GM12872 (cell line): Measurements from ENCODE around the gene MORN4.

Experiments used
- TF ChIP-seq, protein P1 (sequence below): IDR thresholded peaks from 3 replicates; pipeline ENCODE4 v1.5.1; 2011; ENCODE audit warnings: low read depth, mild to moderate bottlenecking, low read length, moderate library complexity; ENCODE audit not compliant: insufficient read depth

MORN4 gene

DNA sequence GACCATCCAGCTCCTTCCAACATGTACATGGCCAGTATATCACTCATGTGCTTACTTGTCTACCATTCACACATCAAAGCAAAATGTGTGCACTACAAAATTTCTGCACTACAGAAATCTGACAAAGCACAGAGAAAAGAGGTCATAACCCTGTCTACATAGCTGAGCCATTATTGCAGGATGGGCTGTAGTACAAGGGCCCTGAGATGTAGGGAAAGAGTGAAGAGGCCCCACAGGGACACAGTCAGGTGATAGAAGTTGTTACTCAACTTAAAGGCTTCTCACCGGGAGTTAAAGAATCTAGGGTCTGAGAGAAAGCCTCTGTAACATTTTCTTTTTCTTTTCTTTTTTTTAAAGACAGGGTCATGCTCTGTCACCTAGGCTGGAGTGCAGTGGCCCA is 36.3 kb upstream of the MORN4 start:
- TF ChIP-seq, protein P1, sequence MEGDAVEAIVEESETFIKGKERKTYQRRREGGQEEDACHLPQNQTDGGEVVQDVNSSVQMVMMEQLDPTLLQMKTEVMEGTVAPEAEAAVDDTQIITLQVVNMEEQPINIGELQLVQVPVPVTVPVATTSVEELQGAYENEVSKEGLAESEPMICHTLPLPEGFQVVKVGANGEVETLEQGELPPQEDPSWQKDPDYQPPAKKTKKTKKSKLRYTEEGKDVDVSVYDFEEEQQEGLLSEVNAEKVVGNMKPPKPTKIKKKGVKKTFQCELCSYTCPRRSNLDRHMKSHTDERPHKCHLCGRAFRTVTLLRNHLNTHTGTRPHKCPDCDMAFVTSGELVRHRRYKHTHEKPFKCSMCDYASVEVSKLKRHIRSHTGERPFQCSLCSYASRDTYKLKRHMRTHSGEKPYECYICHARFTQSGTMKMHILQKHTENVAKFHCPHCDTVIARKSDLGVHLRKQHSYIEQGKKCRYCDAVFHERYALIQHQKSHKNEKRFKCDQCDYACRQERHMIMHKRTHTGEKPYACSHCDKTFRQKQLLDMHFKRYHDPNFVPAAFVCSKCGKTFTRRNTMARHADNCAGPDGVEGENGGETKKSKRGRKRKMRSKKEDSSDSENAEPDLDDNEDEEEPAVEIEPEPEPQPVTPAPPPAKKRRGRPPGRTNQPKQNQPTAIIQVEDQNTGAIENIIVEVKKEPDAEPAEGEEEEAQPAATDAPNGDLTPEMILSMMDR, result no peak

DNA sequence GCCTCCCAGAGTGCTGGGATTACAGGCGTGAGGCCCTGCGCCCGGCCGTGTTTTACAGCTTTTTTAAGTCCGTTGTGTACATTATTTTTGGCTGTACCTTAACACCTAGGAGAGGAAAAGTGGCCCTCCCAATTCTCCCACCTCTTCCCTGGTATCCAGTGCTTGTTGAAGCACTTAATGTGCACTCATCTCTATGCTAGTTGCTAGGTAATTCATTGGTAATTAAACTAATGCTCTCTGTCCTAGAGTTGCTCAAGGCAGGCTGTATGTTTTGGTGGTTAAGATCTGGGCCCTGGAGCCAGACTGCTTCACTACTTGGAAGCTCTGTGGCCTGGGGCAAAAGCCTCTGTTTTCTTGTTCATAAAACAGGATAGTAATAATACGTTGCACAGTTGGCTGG is 34.2 kb upstream of the MORN4 start:
- TF ChIP-seq, protein P1, result no peak

DNA sequence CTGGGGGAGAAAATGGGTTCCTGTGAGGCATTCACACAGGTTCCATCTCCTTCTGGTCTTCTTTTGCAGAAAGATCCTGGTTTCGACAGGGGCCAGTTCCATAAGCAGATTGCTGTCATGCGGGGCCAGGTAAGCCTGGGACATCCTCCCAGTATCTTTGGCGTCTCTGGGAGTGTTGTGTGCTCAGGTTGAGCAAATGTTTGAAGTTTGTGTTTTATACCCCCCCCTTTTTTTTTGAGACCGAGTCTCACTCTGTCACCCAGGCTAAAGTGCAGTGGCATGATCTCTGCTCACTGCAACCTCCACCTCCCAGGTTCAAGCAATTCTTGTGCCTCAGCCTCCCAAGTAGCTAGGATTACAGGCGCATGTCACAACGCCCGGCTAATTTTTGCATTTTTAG is 33.7 kb upstream of the MORN4 start:
- TF ChIP-seq, protein P1, result no peak

DNA sequence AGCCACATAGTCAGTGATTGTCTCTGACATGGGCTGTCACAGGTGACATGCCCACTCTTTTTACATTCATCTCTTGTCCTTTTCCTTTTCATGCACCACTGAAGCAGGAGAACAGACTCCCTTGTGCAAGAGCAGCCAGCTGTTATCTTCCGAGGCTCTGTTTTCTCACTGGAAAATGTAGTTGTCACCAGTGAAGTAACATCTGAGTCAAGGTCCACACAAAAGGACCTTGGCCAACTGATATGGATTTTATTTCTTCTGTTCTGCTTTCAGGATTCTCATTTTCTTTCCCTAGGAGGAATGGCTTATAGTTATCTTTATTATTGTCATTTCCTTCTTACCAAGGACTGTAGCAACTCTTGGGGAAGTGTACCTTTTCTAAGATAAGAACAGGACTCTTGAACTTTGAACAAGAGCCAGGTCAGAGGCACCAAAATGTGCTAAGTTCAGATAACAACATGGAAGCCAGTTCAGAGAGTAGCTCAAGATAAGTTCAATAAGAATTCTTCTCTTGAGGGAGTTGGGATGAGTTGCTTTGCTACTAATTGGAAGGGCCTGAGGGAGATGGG is 31.1 kb upstream of the MORN4 start:
- TF ChIP-seq, protein P1, result no peak

DNA sequence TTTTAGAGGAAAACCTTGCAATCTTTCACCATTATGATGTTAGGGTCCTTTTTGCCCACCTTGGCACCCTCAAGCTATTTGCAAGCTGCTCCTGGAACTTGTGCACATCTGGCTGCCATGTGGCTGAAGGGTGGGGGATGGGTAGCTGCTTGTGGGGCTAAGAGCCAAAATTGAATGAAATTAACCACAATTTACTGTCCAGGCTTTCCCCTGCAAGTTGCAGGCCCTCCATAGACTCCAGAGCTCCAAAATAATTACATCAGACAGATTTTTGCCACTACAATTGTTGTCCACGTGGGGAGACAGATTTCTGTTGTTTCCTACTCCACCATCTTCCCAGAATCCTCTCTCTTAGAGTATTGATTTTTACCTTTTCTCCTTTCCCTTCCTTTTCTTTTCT is 26.3 kb upstream of the MORN4 start:
- TF ChIP-seq, protein P1, result no peak

DNA sequence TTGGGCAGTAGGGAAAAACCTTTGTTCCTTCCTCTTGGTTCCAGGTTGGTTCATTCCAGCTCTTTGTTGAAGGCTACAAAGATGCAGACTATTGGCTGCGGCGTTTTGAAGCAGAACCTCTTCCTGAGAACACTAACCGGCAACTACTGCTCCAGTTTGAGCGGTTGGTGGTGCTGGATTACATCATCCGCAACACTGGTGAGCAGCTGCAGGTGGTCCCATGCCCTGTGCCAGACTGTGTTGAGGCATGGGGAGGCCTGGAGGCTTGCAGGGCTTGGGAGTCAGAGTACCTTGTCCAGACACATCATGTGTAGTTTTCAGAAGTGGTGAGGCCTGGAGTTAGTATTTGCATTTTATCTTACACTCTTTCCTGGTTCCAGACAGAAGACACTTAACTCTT is 23.5 kb upstream of the MORN4 start:
- TF ChIP-seq, protein P1, result no peak

DNA sequence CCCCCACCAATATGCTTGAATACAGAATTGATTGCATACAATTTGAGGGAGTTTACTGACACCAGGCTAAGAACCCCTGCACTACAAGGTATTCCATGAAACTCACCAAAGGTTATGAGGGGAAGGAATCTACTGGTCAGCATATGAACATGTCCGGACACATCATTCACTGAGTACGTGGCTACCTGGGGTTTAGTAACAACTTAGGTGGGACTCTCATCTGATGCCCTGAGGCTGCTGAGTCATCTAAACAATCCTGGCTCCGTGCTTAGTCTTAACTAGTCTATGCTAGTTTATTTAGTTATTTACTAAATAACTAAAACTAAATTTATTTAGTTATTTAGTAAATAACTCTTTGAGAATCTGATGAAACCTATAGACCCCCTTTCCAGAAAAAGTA is 18.5 kb upstream of the MORN4 start:
- TF ChIP-seq, protein P1, result no peak
